Stimulated activated memory B cell treated with anti-CD40 and anti-IgM and Interleukin-4, amounts not matched to agents 10 μg/mL and 1 μg/mL and 100 μg/mL, for 72 hours (primary cell): ENCODE measurements around the gene OXER1.

Experiments used
- ATAC-seq: fragments of 150-1000 bp; cut with Tn5 transposase; 2 replicates; pipeline ENCODE4 v1.10.0; 2021
- H3K27ac Mint-ChIP-seq: one replicate; pipeline ENCODE4 v1.8.0; 2022; ENCODE audit warnings: mild to moderate bottlenecking, mixed read lengths
- H3K27me3 Mint-ChIP-seq: one replicate; pipeline ENCODE4 v1.8.0; 2022; ENCODE audit warnings: mixed read lengths
- H3K36me3 Mint-ChIP-seq: one replicate; pipeline ENCODE4 v1.8.0; 2022; ENCODE audit warnings: mixed read lengths
- H3K4me1 Mint-ChIP-seq: one replicate; pipeline ENCODE4 v1.8.0; 2022; ENCODE audit warnings: mixed read lengths
- H3K4me3 Mint-ChIP-seq: one replicate; pipeline ENCODE4 v1.8.0; 2022; ENCODE audit warnings: mild to moderate bottlenecking, moderate library complexity, mixed read lengths
- H3K9me3 Mint-ChIP-seq: one replicate; pipeline ENCODE4 v1.8.0; 2022; ENCODE audit warnings: mixed read lengths

Gene OXER1

GRCh38 chr2:42786561-42787345, 22.8 kb upstream of the OXER1 start:
- H3K27ac Mint-ChIP-seq = no peak overlapping the region
- H3K36me3 Mint-ChIP-seq = peaks cover 43% of the 10 kb centered on the region
- no peaks in the 10 kb centered on the region for H3K27me3 Mint-ChIP-seq
- H3K9me3 Mint-ChIP-seq = peaks cover 3% of the 10 kb centered on the region
- no peak overlapping the region for H3K4me3 Mint-ChIP-seq
- H3K4me1 Mint-ChIP-seq = peaks cover 27% of the 10 kb centered on the region
- ATAC-seq = no peak

DNA sequence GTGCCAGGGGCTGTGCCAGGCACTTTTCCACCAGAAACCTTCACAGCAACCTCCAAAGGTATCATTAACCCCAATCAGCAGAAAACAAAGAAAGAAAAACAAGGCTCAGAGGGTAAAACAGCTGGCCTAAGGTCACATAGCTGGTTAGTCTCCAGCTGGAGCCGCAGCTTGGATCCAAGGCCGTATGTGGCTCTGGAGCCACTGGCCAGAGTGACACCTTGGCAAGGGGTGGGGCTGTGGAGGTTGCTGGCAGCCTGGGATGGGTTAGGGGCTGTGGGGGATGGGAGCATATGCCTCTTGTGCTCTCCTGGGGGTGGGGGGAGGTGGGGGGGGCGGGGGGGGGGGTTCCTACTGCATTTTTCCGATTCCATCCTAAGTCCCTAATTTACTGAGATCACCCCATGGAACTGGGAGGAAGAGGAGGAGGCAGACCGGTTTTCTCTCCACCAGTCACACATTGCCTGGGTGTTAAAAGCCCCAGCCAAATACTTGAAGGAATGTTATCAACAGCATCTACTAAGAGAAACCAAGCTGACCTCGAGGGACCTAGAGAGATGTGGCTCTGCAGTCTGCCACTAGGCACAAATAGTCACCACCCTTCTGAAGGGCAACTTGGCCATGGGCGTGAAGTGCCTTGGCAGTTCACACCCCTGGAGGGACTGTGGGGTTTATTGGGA, 20.4 kb upstream of the OXER1 start:
- Mint-ChIP-seq H3K36me3 (peaks cover 56% of the 10 kb centered on the region), H3K9me3 (peaks cover 3% of the 10 kb centered on the region), H3K27ac (no peak overlapping the region), H3K4me1 (peaks cover 11% of the 10 kb centered on the region), H3K4me3 (no peak overlapping the region), H3K27me3 (no peaks in the 10 kb centered on the region)
- ATAC-seq = no peak

DNA sequence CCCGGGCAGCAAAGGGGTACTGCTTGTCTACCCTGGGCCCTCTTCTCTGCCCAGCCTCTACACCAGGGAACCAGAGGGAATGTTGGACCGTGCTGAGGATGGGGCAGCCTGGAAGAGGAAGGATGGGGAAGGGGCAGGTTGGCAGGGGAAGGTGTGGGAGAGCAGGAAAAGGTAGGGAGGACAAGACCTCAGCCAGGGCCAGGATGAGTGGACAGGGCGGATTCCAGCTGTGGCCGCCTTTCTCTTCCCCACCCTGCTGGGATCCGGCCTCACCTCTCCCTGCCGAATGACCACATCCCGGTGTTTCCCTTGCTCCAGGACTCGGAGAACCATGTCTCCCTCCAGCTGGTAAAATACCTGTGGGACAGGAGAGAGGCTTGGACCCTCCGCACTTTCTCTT, 19.6 kb upstream of the OXER1 start:
- peaks cover 9% of the 10 kb centered on the region for H3K4me1 Mint-ChIP-seq
- H3K4me3 Mint-ChIP-seq = no peak overlapping the region
- H3K36me3 Mint-ChIP-seq = peaks cover 53% of the 10 kb centered on the region
- no peak for ATAC-seq
- no peak overlapping the region for H3K27ac Mint-ChIP-seq
- no peaks in the 10 kb centered on the region for H3K27me3 Mint-ChIP-seq
- H3K9me3 Mint-ChIP-seq = peaks cover 3% of the 10 kb centered on the region

DNA sequence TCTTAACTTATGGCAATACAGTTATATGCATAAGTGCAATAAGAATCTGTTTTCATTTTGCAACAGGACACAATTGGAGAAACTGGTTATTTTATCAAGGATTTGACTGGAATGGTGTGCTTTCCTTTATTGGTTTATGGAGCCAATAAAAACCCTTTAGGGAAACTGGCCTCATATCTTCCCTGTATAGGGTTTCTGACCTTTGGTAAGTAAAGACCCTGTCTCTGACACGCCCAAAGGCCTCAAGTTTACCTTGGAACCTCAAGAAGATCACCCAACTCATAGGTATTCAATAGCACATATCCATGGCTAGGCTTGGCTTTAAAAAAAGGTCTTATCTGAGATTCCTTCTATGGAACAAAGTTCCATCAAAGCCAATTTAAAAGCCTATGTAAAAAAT, 17.2 kb upstream of the OXER1 start:
- Mint-ChIP-seq H3K27ac (no peak overlapping the region), H3K9me3 (peaks cover 6% of the 10 kb centered on the region), H3K4me3 (no peak overlapping the region), H3K36me3 (peaks cover 46% of the 10 kb centered on the region), H3K4me1 (peaks cover 6% of the 10 kb centered on the region), H3K27me3 (no peaks in the 10 kb centered on the region)
- no peak for ATAC-seq

- Mint-ChIP-seq H3K9me3 (peaks cover 6% of the 10 kb centered on the region), H3K27ac (no peak overlapping the region), H3K36me3 (peaks cover 49% of the 10 kb centered on the region), H3K4me1 (peaks cover 19% of the 10 kb centered on the region), H3K27me3 (no peaks in the 10 kb centered on the region), H3K4me3 (no peak overlapping the region)
- no peak for ATAC-seq
These were observed 14.2 kb upstream of the OXER1 start for GRCh38 chr2:42777883-42778805.

DNA sequence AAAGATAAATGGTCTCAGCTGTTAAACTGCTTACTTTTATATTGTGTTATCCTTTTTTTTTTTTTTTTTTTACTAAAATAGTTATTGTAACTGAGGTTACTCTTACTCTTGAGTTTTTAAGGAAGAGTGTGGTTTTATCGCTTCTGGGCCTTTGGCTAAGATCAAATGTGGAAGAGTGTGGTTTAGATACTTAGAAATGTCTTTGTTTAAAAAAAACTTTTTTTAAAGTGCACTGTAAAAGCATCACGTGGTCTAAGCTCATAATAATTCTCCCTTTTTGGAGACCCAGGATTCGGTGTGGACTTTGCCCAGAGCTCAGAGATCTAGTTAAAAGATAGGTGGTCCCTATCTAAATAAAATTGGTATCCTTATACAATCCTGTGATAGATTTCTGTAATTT, 11.9 kb upstream of the OXER1 start:
- Mint-ChIP-seq H3K27me3 (no peaks in the 10 kb centered on the region), H3K4me3 (no peak overlapping the region), H3K9me3 (peaks cover 3% of the 10 kb centered on the region), H3K36me3 (peaks cover 30% of the 10 kb centered on the region), H3K27ac (peak overlapping the region; percentile 82), H3K4me1 (peaks cover 20% of the 10 kb centered on the region)
- no peak for ATAC-seq

GRCh38 chr2:42775186-42775585, 11.3 kb upstream of the OXER1 start:
- no peak for ATAC-seq
- peak overlapping the region; percentile 82 for H3K27ac Mint-ChIP-seq
- peaks cover 3% of the 10 kb centered on the region for H3K9me3 Mint-ChIP-seq
- peaks cover 26% of the 10 kb centered on the region for H3K4me1 Mint-ChIP-seq
- H3K4me3 Mint-ChIP-seq = peak overlapping the region; percentile 62
- H3K27me3 Mint-ChIP-seq = no peaks in the 10 kb centered on the region
- H3K36me3 Mint-ChIP-seq = peaks cover 23% of the 10 kb centered on the region

GRCh38 chr2:42771546-42772153, 7.7 kb upstream of the OXER1 start:
- Mint-ChIP-seq H3K4me1 (peaks cover 25% of the 10 kb centered on the region), H3K4me3 (no peak overlapping the region), H3K27me3 (no peaks in the 10 kb centered on the region), H3K36me3 (peaks cover 14% of the 10 kb centered on the region), H3K27ac (no peak overlapping the region), H3K9me3 (no peaks in the 10 kb centered on the region)
- no peak for ATAC-seq

- ATAC-seq = peak; percentile 63
- Mint-ChIP-seq H3K9me3 (no peaks in the 10 kb centered on the region), H3K27ac (no peak overlapping the region), H3K4me1 (peaks cover 27% of the 10 kb centered on the region), H3K27me3 (no peaks in the 10 kb centered on the region), H3K36me3 (peaks cover 14% of the 10 kb centered on the region), H3K4me3 (no peak overlapping the region)
These were observed 6.6 kb upstream of the OXER1 start for GRCh38 chr2:42770288-42771131.

DNA sequence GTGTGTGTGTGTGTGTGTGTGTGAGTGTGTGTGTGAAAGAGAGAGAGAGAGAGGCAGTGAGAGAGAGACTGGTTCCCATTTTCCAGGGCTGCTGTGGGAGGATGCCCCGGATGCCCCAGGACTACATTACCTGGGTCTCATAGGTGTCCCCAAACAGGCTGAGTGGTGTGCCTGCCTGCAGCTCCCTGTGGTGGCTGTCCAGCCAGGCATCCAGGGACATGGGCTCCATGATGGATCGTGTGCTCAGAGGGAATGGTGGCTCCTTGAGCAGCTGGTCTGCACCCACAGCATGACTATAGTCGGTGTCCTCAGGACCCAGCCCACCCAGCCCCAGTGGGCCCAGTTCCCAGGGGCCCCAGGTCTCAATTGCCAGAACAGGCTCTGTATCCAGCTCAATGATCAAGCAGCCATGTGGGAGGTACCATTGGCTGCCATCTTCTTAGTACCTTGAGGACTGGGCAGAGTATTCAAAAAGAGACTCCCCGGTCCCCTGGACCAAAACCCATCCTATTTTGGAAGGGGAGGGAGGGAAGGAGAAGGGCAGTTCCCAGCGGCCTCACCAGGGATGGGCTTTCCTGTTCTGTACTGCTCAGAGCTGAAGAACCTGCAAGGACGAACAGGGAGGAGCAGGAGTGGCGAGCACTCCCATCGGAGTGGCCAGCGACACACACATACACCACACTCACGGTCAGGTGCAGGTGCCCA, 5.8 kb upstream of the OXER1 start:
- ATAC-seq = no peak
- H3K36me3 Mint-ChIP-seq = peaks cover 14% of the 10 kb centered on the region
- no peaks in the 10 kb centered on the region for H3K27me3 Mint-ChIP-seq
- H3K9me3 Mint-ChIP-seq = no peaks in the 10 kb centered on the region
- H3K27ac Mint-ChIP-seq = no peak overlapping the region
- no peak overlapping the region for H3K4me3 Mint-ChIP-seq
- H3K4me1 Mint-ChIP-seq = peaks cover 20% of the 10 kb centered on the region

GRCh38 chr2:42768706-42769256, 4.8 kb upstream of the OXER1 start:
- H3K36me3 Mint-ChIP-seq = peaks cover 12% of the 10 kb centered on the region
- H3K27ac Mint-ChIP-seq = no peak overlapping the region
- H3K4me3 Mint-ChIP-seq = no peak overlapping the region
- H3K27me3 Mint-ChIP-seq = no peaks in the 10 kb centered on the region
- peaks cover 18% of the 10 kb centered on the region for H3K4me1 Mint-ChIP-seq
- ATAC-seq = peak; percentile 3
- no peaks in the 10 kb centered on the region for H3K9me3 Mint-ChIP-seq

DNA sequence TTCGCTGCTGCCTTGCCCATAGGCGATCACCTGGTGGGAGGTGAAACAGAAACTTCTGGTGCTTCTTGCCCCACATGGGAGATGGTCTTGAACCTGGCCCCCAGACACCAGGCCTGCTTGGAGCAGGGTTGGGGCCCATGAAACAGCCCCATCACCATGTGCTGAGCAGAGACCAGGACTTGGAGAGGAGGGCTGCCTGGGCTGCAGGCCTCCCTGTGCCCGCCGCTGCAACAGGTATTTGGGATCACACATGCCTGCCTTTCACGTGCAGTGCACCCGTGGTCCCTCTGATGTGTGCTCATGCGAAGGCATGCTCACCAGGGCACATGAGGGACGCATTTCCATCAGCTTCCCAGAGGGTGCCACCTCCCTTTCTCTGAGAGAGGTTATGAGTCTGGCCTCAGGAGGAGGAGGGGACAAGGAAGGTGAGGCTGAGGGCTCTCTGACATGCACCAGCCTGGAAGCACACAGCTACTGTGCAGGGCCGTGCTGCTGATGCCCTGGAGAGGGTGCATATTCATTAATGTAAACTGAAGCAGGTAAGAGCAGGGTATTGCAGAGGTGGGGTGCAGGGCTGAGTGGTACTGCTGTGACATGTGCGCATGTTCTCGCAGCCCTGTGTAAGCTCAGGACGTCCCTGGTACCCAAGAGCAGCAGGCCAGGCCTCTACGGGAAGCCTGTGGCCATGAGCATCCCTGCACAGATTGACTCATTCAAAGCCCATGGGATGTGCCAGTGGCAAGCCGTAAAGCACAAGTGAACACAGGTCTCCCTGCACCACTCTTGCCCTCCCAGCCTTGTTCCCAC, 4.2 kb upstream of the OXER1 start:
- Mint-ChIP-seq H3K9me3 (no peaks in the 10 kb centered on the region), H3K27ac (no peak overlapping the region), H3K36me3 (peaks cover 14% of the 10 kb centered on the region), H3K4me3 (no peak overlapping the region), H3K27me3 (no peaks in the 10 kb centered on the region), H3K4me1 (peaks cover 18% of the 10 kb centered on the region)
- peak; percentile 6 for ATAC-seq
